Vein endothelial cell (primary cell): ENCODE measurements around the gene ORAI3. TPM values are rescaled to one million over a fixed set of nuclear protein-coding genes. Genes with fewer than 3 reads are reported as not detected.

Experiments used
- small RNA-seq: library from RNA; depleted of rRNA; stranded (forward); fragments of <200 nt; gene quantifications from one replicate; pipeline ENCODE3, GENCODE V24; 2012
- total RNA-seq: library from RNA; depleted of rRNA; stranded (reverse); fragments of >200 nt; gene quantifications from 2 replicates; pipeline ENCODE4 v1.2.3, GENCODE V29; 2012

ORAI3 gene
- total RNA-seq: 24.2 and 26.8 TPM in 2 replicates

DNA sequence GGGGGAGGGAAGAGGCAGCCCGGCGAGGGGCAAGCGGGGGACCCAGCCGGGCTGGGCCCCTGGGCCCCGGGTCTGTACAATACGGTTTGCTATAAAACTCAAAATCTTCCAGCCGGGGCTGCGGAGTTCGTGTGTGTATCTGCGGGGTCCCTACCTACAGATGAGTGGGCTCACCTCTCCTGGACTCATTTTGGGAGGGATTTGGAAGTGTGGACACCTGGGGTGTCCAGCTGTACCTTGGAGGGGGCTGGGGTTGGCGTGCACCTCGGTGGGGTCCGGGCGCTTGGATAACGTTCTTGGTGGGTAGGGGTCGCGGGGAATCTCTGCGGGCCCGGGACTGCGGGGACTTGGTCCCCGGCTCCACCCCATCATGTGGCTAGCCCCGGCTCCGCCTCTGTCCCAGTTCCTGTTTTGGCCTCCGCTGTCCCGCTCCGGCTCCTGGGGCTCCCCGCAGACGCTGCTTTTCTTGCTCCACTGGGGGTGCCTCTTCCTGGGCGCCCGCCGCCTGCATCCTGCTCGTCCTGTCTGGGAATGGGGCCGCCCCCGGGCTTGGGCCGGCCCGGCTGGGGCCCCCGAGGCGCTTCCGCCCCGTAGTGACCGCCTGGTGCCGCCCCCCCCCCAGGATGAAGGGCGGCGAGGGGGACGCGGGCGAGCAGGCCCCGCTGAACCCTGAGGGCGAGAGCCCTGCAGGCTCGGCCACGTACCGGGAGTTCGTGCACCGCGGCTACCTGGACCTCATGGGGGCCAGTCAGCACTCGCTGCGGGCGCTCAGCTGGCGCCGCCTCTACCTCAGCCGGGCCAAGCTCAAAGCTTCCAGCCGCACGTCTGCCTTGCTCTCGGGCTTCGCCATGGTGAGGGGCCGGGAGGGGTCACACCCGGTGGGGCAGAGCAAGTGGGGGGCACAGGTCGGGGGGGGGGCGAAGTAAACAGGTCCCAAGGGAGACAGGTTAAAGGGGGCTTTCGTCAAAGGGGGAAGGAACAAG, at the start of gene ORAI3:
Gene ORAI3, plus strand, starts transcription at position 402 of the 983 bp plus-strand sequence. Its CDS starts 222 bp downstream, at position 624.

DNA sequence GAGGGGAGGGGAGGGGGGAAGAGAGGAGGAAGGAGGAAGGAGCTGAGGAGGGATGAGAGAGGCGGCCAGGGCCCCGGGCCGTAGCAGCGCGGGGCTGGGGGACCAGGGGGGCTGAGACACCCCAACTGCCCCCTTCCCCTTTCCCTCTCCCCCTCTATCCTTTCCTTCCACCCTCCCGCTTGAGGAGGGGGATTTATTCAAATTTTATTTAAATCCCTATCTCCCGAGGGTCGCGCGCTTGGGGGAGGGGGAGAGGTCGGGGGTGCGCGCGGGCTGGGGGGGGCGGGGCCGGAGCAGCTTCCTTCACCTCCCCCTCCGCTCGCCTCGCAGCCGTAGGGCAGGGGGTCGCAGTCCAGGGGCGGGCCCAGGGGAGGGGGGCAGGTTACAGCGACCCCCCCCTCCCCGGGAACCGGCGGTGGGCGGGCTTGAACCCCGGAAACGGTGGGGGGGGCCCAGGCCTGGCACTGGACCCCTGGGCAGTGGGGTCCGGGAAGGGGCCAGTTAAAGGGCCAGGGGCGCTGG, 25.3 kb upstream of the ORAI3 start, which contains the start of gene FBXL19:
Gene FBXL19, plus strand, starts transcription at position 19 of the 522 bp plus-strand sequence. CDS start 2,183 bp downstream, outside the sequence.

DNA sequence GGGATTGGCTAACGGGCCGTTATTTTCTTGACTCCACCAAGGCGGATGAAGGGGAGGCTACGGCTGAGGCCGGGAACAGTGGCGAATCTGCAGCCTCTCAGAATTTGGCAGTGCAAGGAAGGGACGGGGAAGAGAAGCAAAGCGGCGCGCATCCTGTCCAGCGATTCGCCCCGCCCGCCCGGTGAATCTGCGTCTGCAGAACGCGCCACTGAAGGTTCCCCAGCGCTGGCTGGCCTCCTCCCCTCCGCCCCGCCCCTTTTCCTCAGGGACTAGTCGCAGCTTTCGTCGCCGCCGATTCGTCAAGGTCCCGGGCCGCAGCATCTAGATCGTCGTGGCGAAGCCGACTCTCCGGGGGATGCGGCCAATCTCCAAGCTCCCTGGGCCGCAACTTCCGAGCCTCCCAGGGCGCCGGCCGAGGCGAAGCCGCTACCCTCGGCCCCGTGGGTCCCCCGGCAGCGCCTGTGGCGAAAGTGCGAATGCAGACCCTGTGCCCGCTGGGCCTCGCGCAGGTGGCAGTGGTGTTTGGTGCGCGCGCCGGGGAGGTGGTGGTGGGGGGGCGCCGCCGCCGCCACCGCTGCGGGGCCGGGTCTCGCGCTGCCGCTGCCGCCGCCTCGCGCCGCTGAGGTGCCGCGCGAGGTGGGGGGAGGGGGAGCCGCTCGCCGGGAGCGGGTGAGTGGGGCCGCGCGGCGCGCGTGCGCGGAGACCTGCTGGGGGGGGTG, 8.7 kb downstream of the ORAI3 start, which contains the start of gene SETD1A:
Gene SETD1A, plus strand, starts transcription at position 299 of the 719 bp plus-strand sequence. CDS start 978 bp downstream, outside the sequence.

DNA sequence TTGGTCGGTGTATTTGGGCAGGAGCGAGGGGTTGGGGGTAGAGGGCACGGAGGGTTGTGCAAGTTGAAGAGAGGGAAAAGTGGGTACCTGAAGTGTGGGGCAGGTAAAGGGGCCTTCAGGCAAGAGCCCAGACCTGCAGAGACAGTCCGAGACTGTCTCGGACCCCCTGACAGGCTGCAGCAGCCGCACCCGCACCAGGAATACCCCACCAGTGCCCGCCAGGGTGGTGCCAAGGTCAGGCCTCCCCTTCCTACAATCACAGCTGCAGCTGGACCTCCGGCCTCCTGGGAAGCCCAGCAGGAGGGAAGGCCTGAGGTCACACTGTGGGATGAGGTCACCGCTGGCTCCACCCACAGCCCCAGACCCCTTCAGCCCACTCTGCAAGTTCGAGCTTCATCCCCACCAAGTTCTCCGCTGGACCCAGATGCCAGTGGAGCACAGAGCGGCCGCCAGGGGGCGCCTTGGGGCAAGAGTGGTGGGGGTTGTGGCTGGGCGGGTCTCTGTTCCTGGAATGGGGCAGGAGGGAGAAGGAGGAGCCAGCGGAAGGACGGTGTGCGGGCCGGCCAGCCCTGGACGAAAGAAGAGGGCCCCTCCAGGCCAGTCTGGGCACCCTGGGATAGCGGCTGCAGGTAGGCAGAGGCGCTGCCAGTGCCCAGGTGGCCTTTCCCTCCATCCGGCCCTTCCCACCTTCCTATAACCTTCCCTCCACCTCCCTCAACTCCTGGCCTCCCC, 36.0 kb downstream of the ORAI3 start, which contains the start of gene HSD3B7:
Gene HSD3B7, plus strand, starts transcription at position 539 of the 732 bp plus-strand sequence. CDS start 452 bp downstream, outside the sequence.

Small RNA genes lying within 50 kb of the gene (small RNA-seq; reads per million reads assigned to genes)
- not detected for gene AC135048.1

Other genes starting within 250 kb of the ORAI3 start
- 30.4 and 31.7 TPM in 2 replicates for gene SRCAP, start 249.9 kb upstream of the ORAI3 start, total RNA-seq
- 20.9 and 25.4 TPM in 2 replicates for gene PHKG2, start 200.6 kb upstream of the ORAI3 start, total RNA-seq
- gene CFAP119, start 187.0 kb upstream of the ORAI3 start, total RNA-seq: 2.0 and 3.5 TPM in 2 replicates
- 89.9 and 94.1 TPM in 2 replicates for gene RNF40, start 186.7 kb upstream of the ORAI3 start, total RNA-seq
- gene ZNF629, start 161.9 kb upstream of the ORAI3 start, total RNA-seq: 13.9 and 18.3 TPM in 2 replicates
- 25.7 and 31.0 TPM in 2 replicates for gene BCL7C, start 55.0 kb upstream of the ORAI3 start, total RNA-seq
- gene CTF1, start 52.5 kb upstream of the ORAI3 start, total RNA-seq: 0.19 and 0.65 TPM in 2 replicates
- gene FBXL19, start 25.5 kb upstream of the ORAI3 start, total RNA-seq: 33.7 and 42.1 TPM in 2 replicates
- gene SETD1A, start 8.7 kb downstream of the ORAI3 start, total RNA-seq: 5.1 and 16.0 TPM in 2 replicates
- 15.6 and 22.2 TPM in 2 replicates for gene HSD3B7, start 36.1 kb downstream of the ORAI3 start, total RNA-seq
- gene STX1B, start 61.6 kb downstream of the ORAI3 start, total RNA-seq: 0.33 and 0.48 TPM in 2 replicates
- gene STX4, start 84.5 kb downstream of the ORAI3 start, total RNA-seq: 22.5 and 25.1 TPM in 2 replicates
- gene ZNF668, start 125.2 kb downstream of the ORAI3 start, total RNA-seq: 12.4 and 16.0 TPM in 2 replicates
- 20.8 and 23.5 TPM in 2 replicates for gene ZNF646, start 125.4 kb downstream of the ORAI3 start, total RNA-seq
- 1.3 and 2.3 TPM in 2 replicates for gene PRSS53, start 139.9 kb downstream of the ORAI3 start, total RNA-seq
- 60.6 and 96.4 TPM in 2 replicates for gene VKORC1, start 145.7 kb downstream of the ORAI3 start, total RNA-seq
- gene BCKDK, start 159.3 kb downstream of the ORAI3 start, total RNA-seq: 45.9 and 56.5 TPM in 2 replicates
- 36.1 and 40.2 TPM in 2 replicates for gene KAT8, start 168.6 kb downstream of the ORAI3 start, total RNA-seq
- gene PRSS8, start 186.7 kb downstream of the ORAI3 start, total RNA-seq: not detected in 2 replicates
- 0.10 and 0.65 TPM in 2 replicates for gene PRSS36, start 201.0 kb downstream of the ORAI3 start, total RNA-seq
- 45.4 and 58.8 TPM in 2 replicates for gene FUS, start 231.1 kb downstream of the ORAI3 start, total RNA-seq